Tibial nerve (tissue), 3 donors: Measurements from ENCODE around the gene KCNA3.

Experiments used
- POLR2A ChIP-seq, 2 donors: fragments of 450-650 bp; IDR thresholded peaks; one replicate each; pipeline ENCODE4 v1.6.1; 2017; ENCODE audit warnings: antibody characterized with exemption in 2 of 2, mild to moderate bottlenecking in 2 of 2, moderate library complexity in 2 of 2
- TF ChIP-seq, protein P1 (sequence below), 5 experiments: fragments of 200-600 bp in 3 of 5; fragments of 450-650 bp in 2 of 5; sonication (generic) in 3 of 5; IDR thresholded peaks; one replicate each; pipeline ENCODE4 v1.5.1; 2016 to 2019; ENCODE audit warnings: antibody characterized with exemption in 5 of 5, mild to moderate bottlenecking in 3 of 5, moderate library complexity in 2 of 5

GRCh38 chr1:110668549-110668948 lies 6.2 kb downstream of the KCNA3 start:
- TF ChIP-seq, protein P1, sequence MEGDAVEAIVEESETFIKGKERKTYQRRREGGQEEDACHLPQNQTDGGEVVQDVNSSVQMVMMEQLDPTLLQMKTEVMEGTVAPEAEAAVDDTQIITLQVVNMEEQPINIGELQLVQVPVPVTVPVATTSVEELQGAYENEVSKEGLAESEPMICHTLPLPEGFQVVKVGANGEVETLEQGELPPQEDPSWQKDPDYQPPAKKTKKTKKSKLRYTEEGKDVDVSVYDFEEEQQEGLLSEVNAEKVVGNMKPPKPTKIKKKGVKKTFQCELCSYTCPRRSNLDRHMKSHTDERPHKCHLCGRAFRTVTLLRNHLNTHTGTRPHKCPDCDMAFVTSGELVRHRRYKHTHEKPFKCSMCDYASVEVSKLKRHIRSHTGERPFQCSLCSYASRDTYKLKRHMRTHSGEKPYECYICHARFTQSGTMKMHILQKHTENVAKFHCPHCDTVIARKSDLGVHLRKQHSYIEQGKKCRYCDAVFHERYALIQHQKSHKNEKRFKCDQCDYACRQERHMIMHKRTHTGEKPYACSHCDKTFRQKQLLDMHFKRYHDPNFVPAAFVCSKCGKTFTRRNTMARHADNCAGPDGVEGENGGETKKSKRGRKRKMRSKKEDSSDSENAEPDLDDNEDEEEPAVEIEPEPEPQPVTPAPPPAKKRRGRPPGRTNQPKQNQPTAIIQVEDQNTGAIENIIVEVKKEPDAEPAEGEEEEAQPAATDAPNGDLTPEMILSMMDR (IDR thresholded peaks at IDR 0.05), result no peak
- TF ChIP-seq POLR2A (IDR thresholded peaks at IDR 0.05), result no peak
